Suppressor macrophage treated with lipopolysaccharide for 1 hour (primary cell): ENCODE measurements around the gene TSPYL4.

Source experiments
- DNase-seq, 3 donors: peaks; one replicate each; pipeline ENCODE4 v3.0.0-alpha.2; 2020 to 2022

TSPYL4 gene

GRCh38 chr6:116221067-116221466 is 32.8 kb downstream of the TSPYL4 start:
- DNase-seq, result no peak

GRCh38 chr6:116218866-116219265 is 35.0 kb downstream of the TSPYL4 start:
- DNase-seq, result no peak

DNA sequence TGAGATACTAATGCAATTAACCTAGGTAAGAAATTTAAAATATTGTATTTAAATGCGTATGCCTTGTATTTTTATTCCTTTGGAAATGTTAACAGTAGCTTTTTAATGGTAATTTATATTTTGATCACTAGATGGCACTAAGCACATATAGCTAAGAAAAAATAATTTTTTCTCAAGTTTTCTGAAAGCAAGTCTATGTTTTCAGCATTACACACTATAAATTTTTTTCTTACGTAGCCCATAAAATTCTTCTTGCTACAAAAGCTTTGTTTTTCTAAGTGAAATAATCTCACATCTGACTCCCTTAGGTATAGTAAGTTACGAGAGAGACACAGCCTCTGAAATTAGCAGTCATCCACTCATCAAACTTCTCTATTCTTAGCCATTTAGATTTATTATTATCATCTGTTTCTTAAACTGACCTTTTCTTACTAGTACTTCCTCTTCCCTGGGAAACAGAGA is 35.7 kb downstream of the TSPYL4 start:
- DNase-seq, result peak; percentile 22 to 65 (median 45)

DNA sequence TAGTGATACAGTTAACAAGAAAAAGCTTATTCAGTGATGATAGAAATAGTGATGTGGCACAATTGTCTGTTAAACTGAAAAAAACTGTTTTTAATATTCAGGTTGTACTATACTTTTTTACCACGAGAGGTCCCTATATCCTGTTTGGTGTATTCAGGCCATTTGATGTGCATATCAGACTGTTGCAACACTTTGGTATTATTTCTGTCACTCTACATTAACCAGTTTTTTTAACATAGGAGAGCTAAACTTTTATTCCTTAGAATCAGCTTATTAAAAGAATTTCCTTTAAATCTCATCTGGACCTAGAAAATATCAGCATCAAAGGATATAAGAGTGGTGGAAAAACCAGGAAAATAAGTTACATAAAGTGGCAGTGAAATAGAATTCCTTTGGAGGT is 36.8 kb downstream of the TSPYL4 start:
- peak; percentile 49 to 74 (median 66) for DNase-seq

- peak in 2 of 3 donors; percentile 14 to 21 for DNase-seq
These were observed 38.5 kb downstream of the TSPYL4 start for GRCh38 chr6:116215414-116215813.

DNA sequence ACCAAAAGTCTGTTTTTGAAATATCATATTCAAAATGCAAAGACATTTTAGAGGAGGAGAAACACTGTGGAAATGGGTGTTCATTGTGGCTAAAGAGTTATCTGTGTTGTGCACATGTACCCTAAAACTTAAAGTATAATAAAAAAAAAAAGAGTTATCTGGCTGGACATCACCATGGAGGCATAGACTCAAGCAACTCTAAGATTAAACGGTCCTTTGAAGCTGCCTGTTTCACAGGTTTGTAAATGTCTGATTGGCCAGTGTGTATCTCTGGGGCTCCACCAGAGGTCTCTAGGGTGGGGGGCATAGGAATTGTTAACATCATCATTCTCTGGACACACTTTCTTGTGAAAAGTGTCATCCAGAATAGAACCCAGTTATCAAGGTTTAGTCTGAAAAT is 39.2 kb downstream of the TSPYL4 start:
- DNase-seq, result no peak

DNA sequence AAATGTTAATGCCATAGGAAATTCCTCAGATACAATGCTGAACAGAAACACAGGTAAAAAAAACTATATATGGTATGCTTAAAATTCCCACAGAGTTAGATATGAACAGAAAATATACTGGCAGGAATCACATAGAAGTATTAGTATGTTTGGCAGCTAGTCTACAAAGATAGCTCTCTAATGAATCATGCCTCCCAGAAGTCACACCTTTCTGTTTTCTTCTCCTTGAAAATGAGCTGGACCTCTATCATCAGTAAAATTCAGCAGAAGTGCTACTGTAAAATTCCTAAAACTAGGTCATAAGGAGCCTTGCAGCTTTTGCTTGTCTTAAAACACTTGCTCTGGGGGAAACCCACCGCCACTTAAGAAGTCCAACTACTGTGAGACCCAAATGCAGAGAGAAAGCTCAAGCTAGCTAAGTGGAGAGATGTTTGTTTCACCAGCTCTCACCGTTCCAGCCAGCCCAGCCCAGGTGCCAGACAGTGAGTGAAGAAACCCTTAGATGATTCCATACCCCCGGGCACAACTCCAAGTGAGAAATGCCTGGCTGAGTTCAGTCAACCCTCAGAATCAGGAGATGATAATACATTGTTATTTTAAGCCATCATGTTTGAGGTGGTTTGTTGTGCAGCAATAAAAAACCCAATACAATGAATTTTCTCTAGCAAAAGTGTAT is 43.0 kb downstream of the TSPYL4 start:
- no peak for DNase-seq

- DNase-seq, result no peak
These were observed 43.6 kb downstream of the TSPYL4 start for GRCh38 chr6:116210316-116210715.

DNA sequence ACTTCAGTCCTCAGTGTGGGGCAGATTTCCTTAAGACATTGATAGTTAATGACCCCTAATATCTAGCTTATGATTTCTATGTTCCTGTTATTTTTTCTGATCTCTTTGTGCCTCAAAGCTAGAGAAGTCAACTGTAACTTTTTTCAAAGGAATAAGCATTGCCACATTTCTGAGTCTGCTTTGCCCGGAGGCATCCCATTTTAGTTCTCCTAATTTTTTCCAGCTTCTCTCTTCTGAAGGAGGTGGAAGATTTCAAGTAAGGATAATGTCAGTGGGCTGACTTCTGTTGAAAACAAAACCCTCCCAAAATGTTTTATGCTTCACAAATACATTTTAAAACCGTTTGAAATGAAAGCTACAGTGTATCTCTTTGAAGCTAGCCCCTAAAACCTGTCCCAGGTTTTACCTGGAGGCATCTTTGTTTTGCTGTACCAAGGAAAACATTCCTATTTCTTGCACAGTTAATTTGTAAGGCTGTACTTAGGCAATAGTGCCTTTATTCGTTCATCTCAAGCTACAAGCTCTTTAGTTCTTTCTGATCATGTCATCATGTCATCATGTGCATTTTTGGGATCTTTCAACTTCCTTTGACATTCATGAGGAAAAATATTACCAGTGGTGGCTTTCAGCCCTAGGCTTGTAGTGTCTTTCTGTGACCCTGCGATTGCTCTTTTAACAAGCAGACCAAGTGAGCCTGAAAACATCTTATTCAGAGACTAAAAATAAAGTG is 45.7 kb downstream of the TSPYL4 start:
- DNase-seq, result no peak

GRCh38 chr6:116206231-116206903 is 47.5 kb downstream of the TSPYL4 start:
- DNase-seq, result peak in 2 of 3 donors; percentile 25 to 33

DNA sequence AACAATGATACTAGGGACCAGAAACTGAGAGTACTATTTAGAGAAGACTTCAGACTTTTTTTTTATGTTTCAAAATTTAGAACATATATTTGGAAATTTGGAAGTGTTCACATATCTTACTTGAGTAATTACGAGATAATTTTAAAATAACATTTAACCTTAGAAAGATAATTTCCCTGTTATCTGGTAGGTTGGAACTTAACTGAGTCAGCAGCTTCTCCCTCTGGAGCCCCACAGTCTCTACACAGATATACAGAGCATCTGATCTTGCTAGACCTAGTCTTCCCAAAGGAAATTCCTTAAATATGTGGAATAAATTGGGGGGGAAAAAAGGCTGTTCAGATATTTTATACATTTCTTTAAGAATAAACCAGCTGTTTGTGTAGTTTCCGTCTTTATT is 48.6 kb downstream of the TSPYL4 start:
- no peak for DNase-seq

DNA sequence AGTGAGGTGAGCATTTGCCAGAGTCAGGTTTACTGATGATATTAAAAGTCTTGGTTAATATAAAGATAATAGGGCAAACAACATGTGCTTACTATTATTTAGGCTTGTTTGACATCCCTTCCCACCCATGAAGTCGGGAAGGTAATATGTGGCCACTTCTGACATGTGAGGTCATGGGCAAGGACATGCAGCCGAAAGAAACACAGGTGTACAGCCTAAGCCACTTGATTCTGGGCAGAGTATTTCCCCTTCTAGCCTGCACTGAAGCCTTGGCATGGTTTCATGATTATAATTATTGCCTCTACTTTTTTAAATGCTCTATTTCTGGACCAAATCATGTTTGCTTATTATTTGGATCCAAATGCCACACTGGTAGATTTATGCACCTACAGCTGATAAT is 52.3 kb downstream of the TSPYL4 start:
- no peak for DNase-seq

DNA sequence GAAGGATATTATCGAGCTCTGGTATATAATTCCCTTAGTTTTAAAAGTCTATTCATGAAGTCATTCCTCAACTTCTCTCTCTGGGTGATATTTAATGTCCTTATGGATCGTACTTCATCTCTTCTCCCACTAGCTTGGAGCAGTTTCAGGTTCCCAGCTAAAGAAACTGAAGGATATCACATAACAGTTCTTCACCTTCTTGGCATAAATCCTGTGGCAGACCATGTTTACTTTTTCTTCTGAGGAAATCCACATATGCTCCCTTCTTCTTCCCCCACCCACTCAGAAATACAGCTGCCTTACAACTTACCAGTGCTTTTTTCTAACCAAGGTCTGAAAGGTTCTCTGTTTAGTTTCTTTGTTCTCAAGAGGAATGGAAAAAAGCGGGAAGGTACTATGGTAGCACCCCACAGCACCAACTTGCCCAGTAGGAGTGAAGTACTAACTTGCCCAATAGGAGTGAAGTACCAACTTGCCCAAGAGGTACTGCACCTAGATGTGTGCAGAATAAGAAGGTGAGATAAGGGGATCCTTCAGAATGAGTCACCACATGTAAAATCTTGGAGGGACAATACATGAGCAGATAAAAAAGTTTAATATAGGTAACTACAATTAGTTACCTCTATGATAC is 53.1 kb downstream of the TSPYL4 start:
- no peak for DNase-seq
